A673 (cell line): ENCODE data around the gene ARID5B. TPM values are rescaled to one million over a fixed set of nuclear protein-coding genes. Genes with fewer than 3 reads are reported as not detected.

Source experiments
- BruUV-seq: library from RNA; stranded (reverse); fragments of 400-500 nt; replicated peaks from 2 replicates; lab custom pipeline; 2021; lab: Mats Ljungman, UMichigan
- CTCF ChIA-PET: fragments of 300-600 bp; sonication (Branson Sonifier 250); formaldehyde crosslinking; loops from one replicate; lab custom pipeline; 2022; ENCODE audit warnings: antibody characterized with exemption; lab: Charles Lee
- POLR2A ChIA-PET: fragments of 300-600 bp; sonication (Branson Sonifier 250); formaldehyde crosslinking; loops from one replicate; lab custom pipeline; 2022; ENCODE audit warnings: antibody characterized with exemption; ENCODE audit not compliant: low non-redundant PET; lab: Charles Lee
- DNase-seq: peaks from one replicate; pipeline ENCODE4 v3.0.0-alpha.2; 2015; ENCODE audit warnings: low spot score
- H3K27ac ChIP-seq: fragments of 200-600 bp; sonication (generic); 2 replicates; pipeline ENCODE4 v1.5.1; 2016; ENCODE audit warnings: mixed run types, low read depth, mild to moderate bottlenecking, mixed read lengths, antibody characterized with exemption, low read length; ENCODE audit not compliant: poor library complexity, severe bottlenecking
- H3K27me3 ChIP-seq: fragments of 200-600 bp; sonication (generic); replicated peaks from 2 replicates; pipeline ENCODE4 v1.6.1; 2017; ENCODE audit warnings: mixed run types, low read depth, mild to moderate bottlenecking, mixed read lengths, antibody characterized with exemption, low read length; ENCODE audit not compliant: insufficient read depth, poor library complexity
- H3K36me3 ChIP-seq: fragments of 200-600 bp; sonication (generic); 2 replicates; pipeline ENCODE4 v1.6.1; 2016; ENCODE audit warnings: mixed run types, mild to moderate bottlenecking, mixed read lengths, antibody characterized with exemption, low read length; ENCODE audit not compliant: insufficient read depth, poor library complexity, severe bottlenecking
- H3K4me1 ChIP-seq: fragments of 200-600 bp; sonication (generic); 2 replicates; pipeline ENCODE4 v1.6.1; 2017; ENCODE audit warnings: mixed run types, mild to moderate bottlenecking, mixed read lengths, antibody characterized with exemption, low read length; ENCODE audit not compliant: insufficient read depth, poor library complexity, severe bottlenecking
- H3K4me3 ChIP-seq: fragments of 200-600 bp; sonication (generic); 2 replicates; pipeline ENCODE4 v1.5.1; 2016; ENCODE audit warnings: low read depth, mixed run types, mild to moderate bottlenecking, mixed read lengths, low read length; ENCODE audit not compliant: poor library complexity, severe bottlenecking
- H3K9me3 ChIP-seq: fragments of 200-600 bp; sonication (generic); 2 replicates; pipeline ENCODE4 v1.6.1; 2016; ENCODE audit warnings: mixed run types, low read depth, mild to moderate bottlenecking, mixed read lengths, antibody characterized with exemption, low read length; ENCODE audit not compliant: poor library complexity, severe bottlenecking
- EZH2 ChIP-seq: fragments of 200-600 bp; sonication (generic); IDR thresholded peaks from 2 replicates; pipeline ENCODE4 v1.6.1; 2017; ENCODE audit warnings: borderline replicate concordance, low read depth, mild to moderate bottlenecking, mixed read lengths, antibody characterized with exemption, low read length; ENCODE audit not compliant: poor library complexity, severe bottlenecking
- intact Hi-C: fragments of 100-400 bp; cut with micrococcal nuclease; formaldehyde crosslinking; loops from one replicate; pipeline ENCODE4 v1.10.0; 2022; ENCODE audit not compliant: unreplicated experiment
- total RNA-seq: library from RNA; stranded (reverse); gene quantifications from 2 replicates; pipeline ENCODE4 v1.2.3, GENCODE V29; 2021
- TF ChIP-seq, protein P1 (sequence below): fragments of 300-800, 200-600 bp; sonication (generic); conservative IDR thresholded peaks from 2 replicates; pipeline ENCODE4 v1.5.1; 2017; ENCODE audit warnings: low read depth, mild to moderate bottlenecking, antibody characterized with exemption, low read length, moderate library complexity, mixed read lengths

The ARID5B gene
- total RNA-seq, 1 experiment from 2014 or later, result 29.0 TPM

DNA sequence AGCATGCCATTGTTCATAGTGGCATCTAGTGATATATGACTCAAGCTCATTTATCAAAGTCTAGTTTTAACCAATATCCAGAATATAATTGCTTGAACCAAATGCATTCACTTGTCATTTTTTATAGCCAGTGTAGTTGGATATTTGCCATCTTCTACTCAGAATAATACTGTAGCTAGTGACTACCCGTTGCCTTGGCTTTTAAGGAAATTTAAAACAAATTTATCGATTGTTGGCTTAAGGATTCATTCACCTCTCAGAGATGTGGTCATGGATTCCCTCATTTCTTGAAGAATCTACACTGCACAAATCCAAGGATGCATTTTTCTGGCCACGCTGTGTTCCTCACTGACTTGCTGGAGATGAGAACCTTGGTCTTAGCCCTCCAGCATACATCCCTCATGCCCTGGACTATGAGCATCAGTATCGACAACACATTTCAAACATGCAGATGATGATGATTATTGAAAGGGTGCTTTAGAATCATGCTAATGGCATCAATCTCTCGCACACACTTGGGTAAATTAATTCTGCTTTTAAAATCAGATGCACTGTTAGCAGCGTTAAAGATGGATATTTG, 8.8 kb downstream of the ARID5B start:
- TF ChIP-seq, protein P1, sequence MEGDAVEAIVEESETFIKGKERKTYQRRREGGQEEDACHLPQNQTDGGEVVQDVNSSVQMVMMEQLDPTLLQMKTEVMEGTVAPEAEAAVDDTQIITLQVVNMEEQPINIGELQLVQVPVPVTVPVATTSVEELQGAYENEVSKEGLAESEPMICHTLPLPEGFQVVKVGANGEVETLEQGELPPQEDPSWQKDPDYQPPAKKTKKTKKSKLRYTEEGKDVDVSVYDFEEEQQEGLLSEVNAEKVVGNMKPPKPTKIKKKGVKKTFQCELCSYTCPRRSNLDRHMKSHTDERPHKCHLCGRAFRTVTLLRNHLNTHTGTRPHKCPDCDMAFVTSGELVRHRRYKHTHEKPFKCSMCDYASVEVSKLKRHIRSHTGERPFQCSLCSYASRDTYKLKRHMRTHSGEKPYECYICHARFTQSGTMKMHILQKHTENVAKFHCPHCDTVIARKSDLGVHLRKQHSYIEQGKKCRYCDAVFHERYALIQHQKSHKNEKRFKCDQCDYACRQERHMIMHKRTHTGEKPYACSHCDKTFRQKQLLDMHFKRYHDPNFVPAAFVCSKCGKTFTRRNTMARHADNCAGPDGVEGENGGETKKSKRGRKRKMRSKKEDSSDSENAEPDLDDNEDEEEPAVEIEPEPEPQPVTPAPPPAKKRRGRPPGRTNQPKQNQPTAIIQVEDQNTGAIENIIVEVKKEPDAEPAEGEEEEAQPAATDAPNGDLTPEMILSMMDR, result no peak
- TF ChIP-seq EZH2, result no peak
- intact Hi-C loops, result no loop called here
- H3K4me1 ChIP-seq, result peaks cover 50% of the 10 kb centered on the region
- ChIA-PET POLR2A (no interaction called here), CTCF (no interaction called here)
- no peaks in the 10 kb centered on the region for H3K9me3 ChIP-seq
- no peak for DNase-seq
- no peak overlapping the region for H3K27ac ChIP-seq
- no TSS peak for BruUV-seq
- no peaks in the 10 kb centered on the region for H3K36me3 ChIP-seq
- H3K27me3 ChIP-seq, result no peaks in the 10 kb centered on the region
- H3K4me3 ChIP-seq, result no peak overlapping the region

- DNase-seq, result no peak
- Histone ChIP-seq H3K4me3 (no peak overlapping the region), H3K27me3 (no peaks in the 10 kb centered on the region), H3K27ac (no peak overlapping the region), H3K9me3 (no peaks in the 10 kb centered on the region), H3K4me1 (peaks cover 46% of the 10 kb centered on the region), H3K36me3 (no peaks in the 10 kb centered on the region)
- intact Hi-C loops, result no loop called here
- ChIA-PET CTCF (no interaction called here), POLR2A (no interaction called here)
- TF ChIP-seq EZH2, result no peak
- TF ChIP-seq, protein P1, result no peak
- no TSS peak for BruUV-seq
These were observed 9.4 kb downstream of the ARID5B start for GRCh38 chr10:61910894-61911293.

GRCh38 chr10:61911425-61911824, 9.9 kb downstream of the ARID5B start:
- DNase-seq, result no peak
- CTCF ChIA-PET, result no interaction called here
- BruUV-seq, result no TSS peak
- POLR2A ChIA-PET, result no interaction called here
- TF ChIP-seq EZH2, result no peak
- TF ChIP-seq, protein P1, result no peak
- Histone ChIP-seq H3K9me3 (no peaks in the 10 kb centered on the region), H3K27me3 (no peaks in the 10 kb centered on the region), H3K4me3 (no peak overlapping the region), H3K27ac (no peak overlapping the region), H3K4me1 (peaks cover 42% of the 10 kb centered on the region), H3K36me3 (no peaks in the 10 kb centered on the region)
- intact Hi-C loops, result no loop called here
